ENCODE data around the gene EIF2B4.

Gene EIF2B4

DNA sequence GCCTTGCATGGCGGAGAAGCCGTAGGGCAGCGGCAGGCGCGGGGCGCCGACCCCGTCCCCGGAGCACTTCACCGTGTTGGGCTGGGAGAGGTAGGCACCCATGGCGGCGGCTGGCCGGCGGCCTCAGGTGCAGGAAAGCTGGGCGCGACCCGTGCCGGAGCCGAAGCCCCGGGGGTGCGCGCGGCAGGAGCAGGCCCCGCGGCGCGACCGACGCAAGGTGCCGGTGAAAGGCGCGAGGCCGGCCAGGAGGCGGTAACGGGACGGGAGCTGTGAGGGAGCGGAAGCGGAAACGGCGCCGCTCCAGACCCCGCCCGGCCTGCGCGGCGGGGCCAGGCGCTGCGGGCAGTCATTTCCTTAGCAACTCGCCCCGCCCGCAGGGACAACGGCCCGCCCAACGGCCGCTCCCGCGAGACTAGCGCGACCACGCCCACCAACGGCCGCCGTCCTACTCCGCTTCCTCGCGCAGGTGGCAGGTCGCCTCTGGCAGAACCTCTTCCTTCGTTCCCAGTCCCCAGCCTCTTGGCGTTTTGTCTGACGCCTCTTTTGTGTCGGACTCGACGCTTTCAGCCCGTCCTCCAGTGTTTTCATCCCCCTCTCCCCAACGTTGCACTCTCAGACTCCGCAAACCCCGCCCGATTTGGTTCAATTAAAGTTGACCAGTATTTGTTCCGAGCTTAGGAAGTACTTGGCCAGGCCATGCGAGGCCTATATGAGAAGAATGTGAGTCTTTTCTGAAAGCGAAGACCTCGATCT, 39.4 kb upstream of the EIF2B4 start, which contains the start of gene PPM1G (continued):
- no peak for TF ChIP-seq ZNF529 (tag by site-specific recombination; IDR thresholded peaks at IDR 0.05; ENCODE audit: insufficient replicate concordance)
- peak; percentile 12; the same call in 1 of the 2 replicates for TF ChIP-seq ZNF660 (tag by site-specific recombination; IDR thresholded peaks at IDR 0.05)
- TF ChIP-seq, protein P1, sequence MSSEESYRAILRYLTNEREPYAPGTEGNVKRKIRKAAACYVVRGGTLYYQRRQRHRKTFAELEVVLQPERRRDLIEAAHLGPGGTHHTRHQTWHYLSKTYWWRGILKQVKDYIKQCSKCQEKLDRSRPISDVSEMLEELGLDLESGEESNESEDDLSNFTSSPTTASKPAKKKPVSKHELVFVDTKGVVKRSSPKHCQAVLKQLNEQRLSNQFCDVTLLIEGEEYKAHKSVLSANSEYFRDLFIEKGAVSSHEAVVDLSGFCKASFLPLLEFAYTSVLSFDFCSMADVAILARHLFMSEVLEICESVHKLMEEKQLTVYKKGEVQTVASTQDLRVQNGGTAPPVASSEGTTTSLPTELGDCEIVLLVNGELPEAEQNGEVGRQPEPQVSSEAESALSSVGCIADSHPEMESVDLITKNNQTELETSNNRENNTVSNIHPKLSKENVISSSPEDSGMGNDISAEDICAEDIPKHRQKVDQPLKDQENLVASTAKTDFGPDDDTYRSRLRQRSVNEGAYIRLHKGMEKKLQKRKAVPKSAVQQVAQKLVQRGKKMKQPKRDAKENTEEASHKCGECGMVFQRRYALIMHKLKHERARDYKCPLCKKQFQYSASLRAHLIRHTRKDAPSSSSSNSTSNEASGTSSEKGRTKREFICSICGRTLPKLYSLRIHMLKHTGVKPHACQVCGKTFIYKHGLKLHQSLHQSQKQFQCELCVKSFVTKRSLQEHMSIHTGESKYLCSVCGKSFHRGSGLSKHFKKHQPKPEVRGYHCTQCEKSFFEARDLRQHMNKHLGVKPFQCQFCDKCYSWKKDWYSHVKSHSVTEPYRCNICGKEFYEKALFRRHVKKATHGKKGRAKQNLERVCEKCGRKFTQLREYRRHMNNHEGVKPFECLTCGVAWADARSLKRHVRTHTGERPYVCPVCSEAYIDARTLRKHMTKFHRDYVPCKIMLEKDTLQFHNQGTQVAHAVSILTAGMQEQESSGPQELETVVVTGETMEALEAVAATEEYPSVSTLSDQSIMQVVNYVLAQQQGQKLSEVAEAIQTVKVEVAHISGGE (tag by site-specific recombination; conservative IDR thresholded peaks at IDR 0.05; ENCODE audit: low read depth) = peak; percentile 79
- TF ChIP-seq OSR2 (tag by site-specific recombination; IDR thresholded peaks at IDR 0.05) = 0 out of 2 replicates have a peak, but pooled peaks have one; percentile 4
- TF ChIP-seq KLF17 (tag by site-specific recombination; IDR thresholded peaks at IDR 0.05) = no peak
- no peak for TF ChIP-seq PRDM6 (tag by site-specific recombination; IDR thresholded peaks at IDR 0.05)
- no peak for TF ChIP-seq EGR2 (tag by site-specific recombination; IDR thresholded peaks at IDR 0.05; ENCODE audit: low read depth)
- TF ChIP-seq ZNF76 (tag by site-specific recombination; IDR thresholded peaks at IDR 0.05; ENCODE audit: borderline replicate concordance, low read depth) = no peak; the same call in 1 of the 2 replicates
- peak; percentile 80 for TF ChIP-seq ZNF600 (tag by site-specific recombination; IDR thresholded peaks at IDR 0.05)
- no peak for TF ChIP-seq ZBTB7A (tag by site-specific recombination; IDR thresholded peaks at IDR 0.05; ENCODE audit: low read depth)
- peak; percentile 45 for TF ChIP-seq ZNF629 (tag by site-specific recombination; IDR thresholded peaks at IDR 0.05)
- TF ChIP-seq ZNF639 (tag by site-specific recombination; IDR thresholded peaks at IDR 0.05) = no peak
- TF ChIP-seq ZNF843 (tag by site-specific recombination; IDR thresholded peaks at IDR 0.05) = peak; percentile 36; the same call in 1 of the 2 replicates
- TF ChIP-seq, protein P2, sequence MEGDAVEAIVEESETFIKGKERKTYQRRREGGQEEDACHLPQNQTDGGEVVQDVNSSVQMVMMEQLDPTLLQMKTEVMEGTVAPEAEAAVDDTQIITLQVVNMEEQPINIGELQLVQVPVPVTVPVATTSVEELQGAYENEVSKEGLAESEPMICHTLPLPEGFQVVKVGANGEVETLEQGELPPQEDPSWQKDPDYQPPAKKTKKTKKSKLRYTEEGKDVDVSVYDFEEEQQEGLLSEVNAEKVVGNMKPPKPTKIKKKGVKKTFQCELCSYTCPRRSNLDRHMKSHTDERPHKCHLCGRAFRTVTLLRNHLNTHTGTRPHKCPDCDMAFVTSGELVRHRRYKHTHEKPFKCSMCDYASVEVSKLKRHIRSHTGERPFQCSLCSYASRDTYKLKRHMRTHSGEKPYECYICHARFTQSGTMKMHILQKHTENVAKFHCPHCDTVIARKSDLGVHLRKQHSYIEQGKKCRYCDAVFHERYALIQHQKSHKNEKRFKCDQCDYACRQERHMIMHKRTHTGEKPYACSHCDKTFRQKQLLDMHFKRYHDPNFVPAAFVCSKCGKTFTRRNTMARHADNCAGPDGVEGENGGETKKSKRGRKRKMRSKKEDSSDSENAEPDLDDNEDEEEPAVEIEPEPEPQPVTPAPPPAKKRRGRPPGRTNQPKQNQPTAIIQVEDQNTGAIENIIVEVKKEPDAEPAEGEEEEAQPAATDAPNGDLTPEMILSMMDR (tag by site-specific recombination; IDR thresholded peaks at IDR 0.05) = peak; percentile 4
- TF ChIP-seq, protein P3, sequence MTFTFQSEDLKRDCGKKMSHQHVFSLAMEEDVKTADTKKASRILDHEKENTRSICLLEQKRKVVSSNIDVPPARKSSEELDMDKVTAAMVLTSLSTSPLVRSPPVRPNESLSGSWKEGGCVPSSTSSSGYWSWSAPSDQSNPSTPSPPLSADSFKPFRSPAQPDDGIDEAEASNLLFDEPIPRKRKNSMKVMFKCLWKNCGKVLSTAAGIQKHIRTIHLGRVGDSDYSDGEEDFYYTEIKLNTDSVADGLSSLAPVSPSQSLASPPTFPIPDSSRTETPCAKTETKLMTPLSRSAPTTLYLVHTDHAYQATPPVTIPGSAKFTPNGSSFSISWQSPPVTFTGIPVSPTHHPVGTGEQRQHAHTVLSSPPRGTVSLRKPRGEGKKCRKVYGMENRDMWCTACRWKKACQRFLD (tag by site-specific recombination; IDR thresholded peaks at IDR 0.05) = no peak
- no peak for TF ChIP-seq TRIM28 (IDR thresholded peaks at IDR 0.05; ENCODE audit: borderline replicate concordance, low read length)
- TF ChIP-seq ZNF341 (tag by site-specific recombination; IDR thresholded peaks at IDR 0.05; ENCODE audit: low read depth) = no peak
- TF ChIP-seq, protein P4, sequence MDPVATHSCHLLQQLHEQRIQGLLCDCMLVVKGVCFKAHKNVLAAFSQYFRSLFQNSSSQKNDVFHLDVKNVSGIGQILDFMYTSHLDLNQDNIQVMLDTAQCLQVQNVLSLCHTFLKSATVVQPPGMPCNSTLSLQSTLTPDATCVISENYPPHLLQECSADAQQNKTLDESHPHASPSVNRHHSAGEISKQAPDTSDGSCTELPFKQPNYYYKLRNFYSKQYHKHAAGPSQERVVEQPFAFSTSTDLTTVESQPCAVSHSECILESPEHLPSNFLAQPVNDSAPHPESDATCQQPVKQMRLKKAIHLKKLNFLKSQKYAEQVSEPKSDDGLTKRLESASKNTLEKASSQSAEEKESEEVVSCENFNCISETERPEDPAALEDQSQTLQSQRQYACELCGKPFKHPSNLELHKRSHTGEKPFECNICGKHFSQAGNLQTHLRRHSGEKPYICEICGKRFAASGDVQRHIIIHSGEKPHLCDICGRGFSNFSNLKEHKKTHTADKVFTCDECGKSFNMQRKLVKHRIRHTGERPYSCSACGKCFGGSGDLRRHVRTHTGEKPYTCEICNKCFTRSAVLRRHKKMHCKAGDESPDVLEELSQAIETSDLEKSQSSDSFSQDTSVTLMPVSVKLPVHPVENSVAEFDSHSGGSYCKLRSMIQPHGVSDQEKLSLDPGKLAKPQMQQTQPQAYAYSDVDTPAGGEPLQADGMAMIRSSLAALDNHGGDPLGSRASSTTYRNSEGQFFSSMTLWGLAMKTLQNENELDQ (tag by site-specific recombination; IDR thresholded peaks at IDR 0.05; ENCODE audit: low read depth) = no peak
- TF ChIP-seq HOXC10 (CRISPR knock-in tag; IDR thresholded peaks at IDR 0.05) = no peak
- no peak for TF ChIP-seq ZNF140 (tag by site-specific recombination; IDR thresholded peaks at IDR 0.05)
- TF ChIP-seq ZEB2 (tag by site-specific recombination; IDR thresholded peaks at IDR 0.05) = no peak
- no peak for TF ChIP-seq ZNF155 (tag by site-specific recombination; IDR thresholded peaks at IDR 0.05)
- no peak for TF ChIP-seq ZNF211 (tag by site-specific recombination; IDR thresholded peaks at IDR 0.05; ENCODE audit: low read depth)
- no peak for TF ChIP-seq SETDB1 (IDR thresholded peaks at IDR 0.05; ENCODE audit: insufficient read length, low read length)
- peak; percentile 46; the same call in 1 of the 2 replicates for TF ChIP-seq ZNF2 (tag by site-specific recombination; IDR thresholded peaks at IDR 0.05)

Measured in HEK293 (cell line).